ENCODE data around the gene ADPRHL1. TPM values are rescaled to one million over a fixed set of nuclear protein-coding genes. Genes with fewer than 3 reads are reported as not detected.

Gene ADPRHL1
- total RNA-seq, 1 donor from 2014 or later, result 0.22 TPM

DNA sequence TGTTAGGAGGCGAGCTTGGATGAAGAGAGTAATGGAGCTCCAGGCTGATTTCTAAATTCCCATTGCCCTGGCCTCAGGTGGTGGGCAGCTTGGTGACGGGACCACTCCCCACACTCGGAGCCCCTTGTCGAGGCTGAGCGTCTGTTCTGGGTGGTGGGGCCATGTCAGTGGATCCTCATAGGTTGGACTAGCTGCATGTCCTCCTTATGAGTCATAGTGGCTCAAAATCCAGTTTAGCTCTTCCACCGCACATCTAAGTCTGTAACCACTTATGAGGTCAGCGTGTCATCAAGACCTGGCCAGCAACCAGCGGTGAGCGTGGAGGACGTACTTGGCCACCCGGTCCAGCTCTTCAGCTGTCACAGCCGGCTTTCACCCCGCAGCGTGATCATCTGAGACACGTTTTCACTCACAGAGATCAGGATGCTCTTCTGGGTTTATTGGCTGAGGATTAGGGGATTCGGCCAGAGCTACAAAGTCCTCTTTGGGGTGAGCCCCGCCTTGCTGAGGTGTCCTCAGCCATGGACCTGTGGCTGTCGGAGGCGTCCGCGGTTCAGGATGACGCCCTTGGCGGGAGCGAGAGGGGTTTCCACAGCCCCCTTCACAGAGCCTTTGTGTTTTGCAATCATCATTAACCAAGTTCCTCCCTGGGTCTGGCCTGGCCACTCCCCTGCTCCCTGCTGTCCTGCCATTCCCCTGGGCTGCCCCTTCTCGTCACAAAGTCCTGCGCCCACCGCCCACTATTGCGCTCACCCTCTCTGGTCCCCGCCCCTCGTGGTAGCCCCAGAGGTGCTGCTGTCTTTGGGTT, 41.9 kb downstream of the ADPRHL1 start:
- H3K27me3 Mint-ChIP-seq (ENCODE audit: insufficient read depth, low read depth), result peaks cover 13% of the 10 kb centered on the region
- no peaks in the 10 kb centered on the region for H3K27me3 ChIP-seq
- peaks cover 26% of the 10 kb centered on the region for H3K4me1 Mint-ChIP-seq
- DNase-seq (ENCODE audit: low spot score), result peak; percentile 1
- H3K4me1 ChIP-seq, result no peaks in the 10 kb centered on the region
- no peaks in the 10 kb centered on the region for H3K36me3 ChIP-seq
- H2AFZ ChIP-seq (replicated peaks), result no peak overlapping the region
- H3K4me3 ChIP-seq, result no peak overlapping the region
- no peak overlapping the region for H3K27ac Mint-ChIP-seq
- no peak overlapping the region for H3K9ac ChIP-seq
- H3K4me3 Mint-ChIP-seq, result no peak overlapping the region
- no peaks in the 10 kb centered on the region for H3K79me2 ChIP-seq (ENCODE audit: low read depth)
- peaks cover 16% of the 10 kb centered on the region for H3K9me3 Mint-ChIP-seq
- no peak overlapping the region for H3K4me2 ChIP-seq
- no peak for TF ChIP-seq EZH2 (IDR thresholded peaks at IDR 0.05)
- TF ChIP-seq EZH2phosphoT487 (IDR thresholded peaks at IDR 0.05), result no peak
- TF ChIP-seq, protein P1, sequence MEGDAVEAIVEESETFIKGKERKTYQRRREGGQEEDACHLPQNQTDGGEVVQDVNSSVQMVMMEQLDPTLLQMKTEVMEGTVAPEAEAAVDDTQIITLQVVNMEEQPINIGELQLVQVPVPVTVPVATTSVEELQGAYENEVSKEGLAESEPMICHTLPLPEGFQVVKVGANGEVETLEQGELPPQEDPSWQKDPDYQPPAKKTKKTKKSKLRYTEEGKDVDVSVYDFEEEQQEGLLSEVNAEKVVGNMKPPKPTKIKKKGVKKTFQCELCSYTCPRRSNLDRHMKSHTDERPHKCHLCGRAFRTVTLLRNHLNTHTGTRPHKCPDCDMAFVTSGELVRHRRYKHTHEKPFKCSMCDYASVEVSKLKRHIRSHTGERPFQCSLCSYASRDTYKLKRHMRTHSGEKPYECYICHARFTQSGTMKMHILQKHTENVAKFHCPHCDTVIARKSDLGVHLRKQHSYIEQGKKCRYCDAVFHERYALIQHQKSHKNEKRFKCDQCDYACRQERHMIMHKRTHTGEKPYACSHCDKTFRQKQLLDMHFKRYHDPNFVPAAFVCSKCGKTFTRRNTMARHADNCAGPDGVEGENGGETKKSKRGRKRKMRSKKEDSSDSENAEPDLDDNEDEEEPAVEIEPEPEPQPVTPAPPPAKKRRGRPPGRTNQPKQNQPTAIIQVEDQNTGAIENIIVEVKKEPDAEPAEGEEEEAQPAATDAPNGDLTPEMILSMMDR (IDR thresholded peaks at IDR 0.05), result no peak
- H4K20me1 ChIP-seq (ENCODE audit: low read depth), result no peaks in the 10 kb centered on the region
- H3K36me3 Mint-ChIP-seq, result peaks cover 2% of the 10 kb centered on the region
- no peaks in the 10 kb centered on the region for H3F3A ChIP-seq (ENCODE audit: low read depth)
- H3K9me3 ChIP-seq (ENCODE audit: low read depth), result no peaks in the 10 kb centered on the region
- no peak overlapping the region for H3K27ac ChIP-seq

GRCh38 chr13:113410472-113411201, 42.7 kb downstream of the ADPRHL1 start:
- Histone ChIP-seq H3F3A (ENCODE audit: low read depth) (no peaks in the 10 kb centered on the region), H3K27ac (no peak overlapping the region), H3K36me3 (no peaks in the 10 kb centered on the region), H3K27me3 (no peaks in the 10 kb centered on the region), H3K4me3 (no peak overlapping the region), H3K9me3 (ENCODE audit: low read depth) (no peaks in the 10 kb centered on the region), H3K4me1 (no peaks in the 10 kb centered on the region), H3K4me2 (no peak overlapping the region), H4K20me1 (ENCODE audit: low read depth) (no peaks in the 10 kb centered on the region), H3K9ac (no peak overlapping the region), H3K79me2 (ENCODE audit: low read depth) (no peaks in the 10 kb centered on the region), H2AFZ (replicated peaks) (no peak overlapping the region)
- Mint-ChIP-seq H3K4me1 (peaks cover 28% of the 10 kb centered on the region), H3K27ac (no peak overlapping the region), H3K27me3 (ENCODE audit: insufficient read depth, low read depth) (peaks cover 13% of the 10 kb centered on the region), H3K4me3 (no peak overlapping the region), H3K9me3 (peaks cover 16% of the 10 kb centered on the region), H3K36me3 (peaks cover 2% of the 10 kb centered on the region)
- DNase-seq (ENCODE audit: low spot score), result no peak
- TF ChIP-seq, protein P1 (IDR thresholded peaks at IDR 0.05), result no peak
- TF ChIP-seq EZH2 (IDR thresholded peaks at IDR 0.05) (no peak), EZH2phosphoT487 (IDR thresholded peaks at IDR 0.05) (no peak)

GRCh38 chr13:113408562-113408961, 44.7 kb downstream of the ADPRHL1 start:
- H3K27me3 ChIP-seq, result no peaks in the 10 kb centered on the region
- H3K27ac ChIP-seq, result no peak overlapping the region
- H3K4me3 ChIP-seq, result no peak overlapping the region
- peaks cover 28% of the 10 kb centered on the region for H3K4me1 Mint-ChIP-seq
- peaks cover 16% of the 10 kb centered on the region for H3K9me3 Mint-ChIP-seq
- H3K4me3 Mint-ChIP-seq, result no peak overlapping the region
- no peaks in the 10 kb centered on the region for H4K20me1 ChIP-seq (ENCODE audit: low read depth)
- H3K79me2 ChIP-seq (ENCODE audit: low read depth), result no peaks in the 10 kb centered on the region
- H3K36me3 ChIP-seq, result no peaks in the 10 kb centered on the region
- TF ChIP-seq, protein P1 (IDR thresholded peaks at IDR 0.05), result no peak
- TF ChIP-seq EZH2 (IDR thresholded peaks at IDR 0.05) (no peak), EZH2phosphoT487 (IDR thresholded peaks at IDR 0.05) (no peak)
- no peak overlapping the region for H3K4me2 ChIP-seq
- H3K4me1 ChIP-seq, result no peaks in the 10 kb centered on the region
- peaks cover 11% of the 10 kb centered on the region for H3K27me3 Mint-ChIP-seq (ENCODE audit: insufficient read depth, low read depth)
- no peak for DNase-seq (ENCODE audit: low spot score)
- no peak overlapping the region for H2AFZ ChIP-seq (replicated peaks)
- H3K27ac Mint-ChIP-seq, result no peak overlapping the region
- no peak overlapping the region for H3K9ac ChIP-seq
- H3K36me3 Mint-ChIP-seq, result peaks cover 2% of the 10 kb centered on the region
- H3F3A ChIP-seq (ENCODE audit: low read depth), result no peaks in the 10 kb centered on the region
- no peaks in the 10 kb centered on the region for H3K9me3 ChIP-seq (ENCODE audit: low read depth)
